Cardiac fibroblast (primary cell): Measurements from ENCODE around the gene ABCC3.

ENCODE experiments used
- DNase-seq, 2 donors: peaks; one replicate each; pipeline versions ENCODE4 v3.0.0 to v3.0.0-alpha.2; 2010; ENCODE audit warnings: low read depth in 2 of 2
- H3K4me3 ChIP-seq, 2 donors: replicated peaks in 1 of 2; 1 replicate in 1 of 2; 2 replicates in 1 of 2; pipeline ENCODE4 v1.5.1; 2011; ENCODE audit warnings: low read depth in 2 of 2, low read length in 2 of 2, mild to moderate bottlenecking in 2 of 2, moderate library complexity in 1 of 2
- TF ChIP-seq, protein P1 (sequence below): IDR thresholded peaks from one replicate; pipeline ENCODE4 v1.5.1; 2011; ENCODE audit warnings: low read depth, mild to moderate bottlenecking, low read length, inconsistent platforms

ABCC3 gene

DNA sequence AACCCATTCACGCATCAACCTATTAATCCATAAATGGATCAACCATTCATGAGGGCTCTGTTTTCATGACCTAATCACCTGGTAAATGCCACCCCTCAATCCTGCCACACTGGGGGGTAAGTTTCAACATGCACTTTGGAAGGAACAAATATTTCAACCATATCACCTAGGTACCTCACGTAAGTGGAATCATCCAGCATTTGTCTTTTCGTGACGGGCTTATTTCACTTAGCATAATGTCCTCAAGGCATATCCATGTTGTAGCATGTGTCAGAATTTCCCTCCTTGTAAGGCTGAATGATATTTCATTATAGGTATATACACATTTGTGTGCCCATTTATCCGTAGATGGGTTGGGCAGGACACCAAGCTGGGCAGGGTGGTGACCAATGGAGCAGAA, 37.4 kb downstream of the ABCC3 start:
- TF ChIP-seq, protein P1, sequence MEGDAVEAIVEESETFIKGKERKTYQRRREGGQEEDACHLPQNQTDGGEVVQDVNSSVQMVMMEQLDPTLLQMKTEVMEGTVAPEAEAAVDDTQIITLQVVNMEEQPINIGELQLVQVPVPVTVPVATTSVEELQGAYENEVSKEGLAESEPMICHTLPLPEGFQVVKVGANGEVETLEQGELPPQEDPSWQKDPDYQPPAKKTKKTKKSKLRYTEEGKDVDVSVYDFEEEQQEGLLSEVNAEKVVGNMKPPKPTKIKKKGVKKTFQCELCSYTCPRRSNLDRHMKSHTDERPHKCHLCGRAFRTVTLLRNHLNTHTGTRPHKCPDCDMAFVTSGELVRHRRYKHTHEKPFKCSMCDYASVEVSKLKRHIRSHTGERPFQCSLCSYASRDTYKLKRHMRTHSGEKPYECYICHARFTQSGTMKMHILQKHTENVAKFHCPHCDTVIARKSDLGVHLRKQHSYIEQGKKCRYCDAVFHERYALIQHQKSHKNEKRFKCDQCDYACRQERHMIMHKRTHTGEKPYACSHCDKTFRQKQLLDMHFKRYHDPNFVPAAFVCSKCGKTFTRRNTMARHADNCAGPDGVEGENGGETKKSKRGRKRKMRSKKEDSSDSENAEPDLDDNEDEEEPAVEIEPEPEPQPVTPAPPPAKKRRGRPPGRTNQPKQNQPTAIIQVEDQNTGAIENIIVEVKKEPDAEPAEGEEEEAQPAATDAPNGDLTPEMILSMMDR, result no peak

DNA sequence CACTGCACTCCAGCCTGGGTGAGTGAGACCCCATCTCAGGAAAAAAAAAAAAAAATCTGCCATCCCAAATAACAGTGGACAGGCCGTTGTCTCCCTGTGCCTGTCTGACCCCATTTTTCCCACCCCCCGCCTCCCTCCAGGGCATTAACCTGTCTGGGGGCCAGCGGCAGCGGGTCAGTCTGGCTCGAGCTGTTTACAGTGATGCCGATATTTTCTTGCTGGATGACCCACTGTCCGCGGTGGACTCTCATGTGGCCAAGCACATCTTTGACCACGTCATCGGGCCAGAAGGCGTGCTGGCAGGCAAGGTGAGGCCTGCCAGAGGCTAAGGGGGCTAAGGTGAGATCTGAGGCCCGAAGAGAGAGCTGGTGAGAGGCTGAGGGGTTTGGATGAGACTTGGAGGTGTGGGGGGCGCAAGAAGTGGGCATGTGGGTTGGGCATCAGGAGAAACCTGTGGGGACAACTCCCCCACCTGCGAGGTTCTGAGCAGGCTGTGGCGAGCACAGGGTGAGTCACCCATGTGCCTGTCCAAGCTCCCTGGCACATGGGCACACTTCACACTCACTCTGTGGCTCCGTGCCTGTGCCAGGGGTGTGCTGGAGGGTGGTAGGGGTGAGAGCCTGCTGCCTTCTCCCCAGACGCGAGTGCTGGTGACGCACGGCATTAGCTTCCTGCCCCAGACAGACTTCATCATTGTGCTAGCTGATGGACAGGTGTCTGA, 38.3 kb downstream of the ABCC3 start:
- TF ChIP-seq, protein P1, result no peak
- DNase-seq, result no peak
- no peak overlapping the region for H3K4me3 ChIP-seq

More for the DNA sequence above, 37.4 kb downstream of the ABCC3 start:
- H3K4me3 ChIP-seq, result no peak overlapping the region
- no peak for DNase-seq

DNA sequence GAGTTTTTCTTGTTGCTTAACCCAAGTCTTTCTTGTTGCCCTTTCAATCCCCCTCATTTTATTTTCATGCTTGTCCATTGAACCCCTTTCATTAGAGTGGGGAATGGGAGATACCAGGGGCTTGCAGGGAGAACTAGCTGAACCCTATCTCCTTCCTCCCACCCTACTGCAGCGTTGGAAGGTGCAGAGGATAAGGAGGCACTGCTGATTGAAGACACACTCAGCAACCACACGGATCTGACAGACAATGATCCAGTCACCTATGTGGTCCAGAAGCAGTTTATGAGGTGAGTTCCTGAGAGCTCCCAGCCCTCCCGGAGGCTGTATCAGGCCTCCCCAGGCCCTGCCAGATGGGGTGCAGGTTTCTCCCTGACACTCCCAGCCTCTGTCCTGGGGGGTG, 40.5 kb downstream of the ABCC3 start:
- TF ChIP-seq, protein P1, result no peak
- no peak for DNase-seq

DNA sequence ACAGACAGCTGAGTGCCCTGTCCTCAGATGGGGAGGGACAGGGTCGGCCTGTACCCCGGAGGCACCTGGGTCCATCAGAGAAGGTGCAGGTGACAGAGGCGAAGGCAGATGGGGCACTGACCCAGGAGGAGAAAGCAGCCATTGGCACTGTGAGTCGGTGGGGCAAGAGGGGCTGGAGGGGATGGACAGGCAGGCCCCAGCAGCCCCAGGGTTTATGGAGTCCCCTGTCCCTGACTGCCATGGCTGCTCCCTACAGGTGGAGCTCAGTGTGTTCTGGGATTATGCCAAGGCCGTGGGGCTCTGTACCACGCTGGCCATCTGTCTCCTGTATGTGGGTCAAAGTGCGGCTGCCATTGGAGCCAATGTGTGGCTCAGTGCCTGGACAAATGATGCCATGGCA, 40.9 kb downstream of the ABCC3 start:
- DNase-seq, result no peak
- TF ChIP-seq, protein P1, result no peak
- H3K4me3 ChIP-seq, result no peak overlapping the region

More for the DNA sequence above, 40.5 kb downstream of the ABCC3 start:
- H3K4me3 ChIP-seq, result no peak overlapping the region

DNA sequence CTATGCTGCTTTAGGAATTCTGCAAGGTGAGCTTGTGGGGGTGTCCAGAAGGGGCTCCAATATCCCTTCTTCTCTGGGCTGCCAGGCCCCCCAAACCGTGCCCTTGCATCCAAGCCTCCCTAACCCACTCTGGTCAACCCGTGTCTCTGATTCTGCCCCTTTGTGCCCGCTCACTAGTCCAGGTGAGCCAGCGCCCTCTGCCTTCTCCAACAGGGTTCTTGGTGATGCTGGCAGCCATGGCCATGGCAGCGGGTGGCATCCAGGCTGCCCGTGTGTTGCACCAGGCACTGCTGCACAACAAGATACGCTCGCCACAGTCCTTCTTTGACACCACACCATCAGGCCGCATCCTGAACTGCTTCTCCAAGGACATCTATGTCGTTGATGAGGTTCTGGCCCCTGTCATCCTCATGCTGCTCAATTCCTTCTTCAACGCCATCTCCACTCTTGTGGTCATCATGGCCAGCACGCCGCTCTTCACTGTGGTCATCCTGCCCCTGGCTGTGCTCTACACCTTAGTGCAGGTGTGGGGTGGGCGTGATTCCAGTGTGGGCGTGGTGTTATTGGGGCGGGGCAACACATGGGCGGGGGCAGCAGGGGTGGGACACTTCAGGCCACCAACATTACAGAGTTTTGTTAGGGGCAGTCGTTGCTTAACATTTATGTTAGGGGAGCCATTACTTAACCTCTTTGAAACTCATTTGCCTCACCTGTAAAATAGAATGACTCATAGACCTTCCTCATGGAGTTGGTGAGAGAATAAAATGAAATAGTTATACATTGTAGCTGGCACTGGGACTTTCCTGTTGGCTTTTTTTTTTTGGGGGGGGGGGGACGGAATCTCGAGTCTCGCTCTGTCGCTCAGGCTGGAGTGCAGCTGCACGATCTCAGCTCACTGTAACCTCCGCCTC, 41.6 kb downstream of the ABCC3 start:
- TF ChIP-seq, protein P1, result no peak
- no peak for DNase-seq
- H3K4me3 ChIP-seq, result no peak overlapping the region

DNA sequence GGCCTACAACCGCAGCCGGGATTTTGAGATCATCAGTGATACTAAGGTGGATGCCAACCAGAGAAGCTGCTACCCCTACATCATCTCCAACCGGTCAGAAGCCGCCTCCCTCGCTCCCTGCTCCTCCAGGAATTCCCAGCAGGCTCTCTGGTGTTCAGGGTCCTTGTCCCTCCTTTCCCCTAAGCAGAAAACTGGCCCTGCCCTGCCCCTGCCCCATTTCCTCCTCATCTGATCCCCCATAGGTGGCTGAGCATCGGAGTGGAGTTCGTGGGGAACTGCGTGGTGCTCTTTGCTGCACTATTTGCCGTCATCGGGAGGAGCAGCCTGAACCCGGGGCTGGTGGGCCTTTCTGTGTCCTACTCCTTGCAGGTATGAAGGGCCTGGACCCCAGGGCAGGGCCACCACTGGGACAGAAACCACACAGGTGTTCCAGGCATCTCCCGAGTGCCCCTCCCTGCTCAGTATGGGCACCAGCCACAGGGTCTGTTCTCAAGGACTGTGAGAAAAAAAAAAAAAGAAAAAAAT, 43.2 kb downstream of the ABCC3 start:
- no peak overlapping the region for H3K4me3 ChIP-seq
- DNase-seq, result no peak
- TF ChIP-seq, protein P1, result no peak
